Stromal cell of bone marrow (primary cell): ENCODE results near the gene PFDN5.
"Not testable (repeated sequence)": the region's sequence is repeated elsewhere in the genome, so short reads cannot be mapped to it uniquely, and the experiment has no call there.

ENCODE experiments used
- DNase-seq: peaks from one replicate; pipeline ENCODE4 v3.0.0-alpha.2; 2012; ENCODE audit warnings: low read depth

Gene PFDN5

GRCh38 chr12:53287741-53288216, 7.6 kb upstream of the PFDN5 start:
- peak; percentile 36 for DNase-seq

GRCh38 chr12:53288322-53288721, 7.0 kb upstream of the PFDN5 start:
- no peak for DNase-seq

GRCh38 chr12:53289891-53290290, 5.5 kb upstream of the PFDN5 start:
- DNase-seq, result peak; percentile 16

- DNase-seq, result no peak
Measured at GRCh38 chr12:53290661-53291060, 4.7 kb upstream of the PFDN5 start.

- no peak for DNase-seq
Measured at GRCh38 chr12:53292426-53292825, 2.9 kb upstream of the PFDN5 start.

GRCh38 chr12:53295891-53296219, 513 bp downstream of the PFDN5 start:
- no peak for DNase-seq

- DNase-seq, result not testable (repeated sequence)
Measured at GRCh38 chr12:53297106-53297505, 1.8 kb downstream of the PFDN5 start.

- peak; percentile 88 for DNase-seq
Measured at GRCh38 chr12:53298164-53298563, 2.8 kb downstream of the PFDN5 start.

- DNase-seq, result peak; percentile 76
Measured at GRCh38 chr12:53299101-53299453, 3.7 kb downstream of the PFDN5 start.

GRCh38 chr12:53299454-53300180, 4.3 kb downstream of the PFDN5 start, which contains the start of gene MYG1:
TSS of gene MYG1 (plus strand) at chr12:53299695. CDS start at chr12:53299738, 43 bp downstream.
- DNase-seq, result peak; percentile 72

GRCh38 chr12:53300187-53300586, 4.8 kb downstream of the PFDN5 start:
- peak; percentile 48 for DNase-seq

- no peak for DNase-seq
Measured at GRCh38 chr12:53302903-53303302, 7.6 kb downstream of the PFDN5 start.

- DNase-seq, result no peak
Measured at GRCh38 chr12:53306826-53307225, 11.5 kb downstream of the PFDN5 start.

- DNase-seq, result no peak
Measured at GRCh38 chr12:53308276-53308675, 12.9 kb downstream of the PFDN5 start.

GRCh38 chr12:53313996-53314395, 18.7 kb downstream of the PFDN5 start:
- no peak for DNase-seq

GRCh38 chr12:53320352-53321195, 25.2 kb downstream of the PFDN5 start:
- no peak for DNase-seq

- DNase-seq, result no peak
Measured at GRCh38 chr12:53324113-53324778, 28.9 kb downstream of the PFDN5 start.

GRCh38 chr12:53324779-53325510, 29.6 kb downstream of the PFDN5 start:
- peak; percentile 87 for DNase-seq

GRCh38 chr12:53325511-53326061, 30.2 kb downstream of the PFDN5 start:
- DNase-seq, result no peak

- no peak for DNase-seq
Measured at GRCh38 chr12:53326460-53327185, 31.3 kb downstream of the PFDN5 start.

- DNase-seq, result no peak
Measured at GRCh38 chr12:53327435-53328042, 32.2 kb downstream of the PFDN5 start.
